Gastroesophageal sphincter (tissue), 3 donors: ENCODE measurements around the gene EPB41L3.
A peak's percentile ranks its signal among the peaks of the same experiment; 100 is the strongest.

Source experiments
- CTCF ChIP-seq, 4 experiments: fragments of 200-600 bp in 2 of 4; fragments of 450-650 bp in 2 of 4; sonication (generic) in 1 of 4; IDR thresholded peaks; one replicate each; pipeline ENCODE4 v1.5.1; 2017 to 2019; ENCODE audit warnings: antibody characterized with exemption in 4 of 4, mild to moderate bottlenecking in 2 of 4, moderate library complexity in 2 of 4
- POLR2A ChIP-seq, 2 donors: fragments of 450-650 bp; IDR thresholded peaks; one replicate each; pipeline ENCODE4 v1.6.1; 2017; ENCODE audit warnings: antibody characterized with exemption in 2 of 2, mild to moderate bottlenecking in 2 of 2, moderate library complexity in 1 of 2
- POLR2AphosphoS5 ChIP-seq: sonication (generic); formaldehyde crosslinking; IDR thresholded peaks from one replicate; pipeline ENCODE4 v1.6.1; 2017; ENCODE audit warnings: antibody characterized with exemption

- peak in 3 of 4 experiments; percentile 22 to 43 (median 43) for TF ChIP-seq CTCF (IDR thresholded peaks at IDR 0.05)
- TF ChIP-seq POLR2A (IDR thresholded peaks at IDR 0.05), result no peak
- TF ChIP-seq POLR2AphosphoS5, result no peak
These were observed 87.0 kb downstream of the EPB41L3 start for GRCh38 chr18:5456577-5457461.
